GM18907 (cell line): ENCODE data around the gene BLNK.

Experiments
- ATAC-seq: cut with Tn5 transposase; IDR thresholded peaks from one replicate; pipeline ENCODE4 v1.9.1; 2021; ENCODE audit warnings: mild to moderate bottlenecking, moderate library complexity; ENCODE audit not compliant: unreplicated experiment

BLNK gene

GRCh38 chr10:96264938-96265337 lies 6.4 kb downstream of the BLNK start:
- no peak for ATAC-seq

DNA sequence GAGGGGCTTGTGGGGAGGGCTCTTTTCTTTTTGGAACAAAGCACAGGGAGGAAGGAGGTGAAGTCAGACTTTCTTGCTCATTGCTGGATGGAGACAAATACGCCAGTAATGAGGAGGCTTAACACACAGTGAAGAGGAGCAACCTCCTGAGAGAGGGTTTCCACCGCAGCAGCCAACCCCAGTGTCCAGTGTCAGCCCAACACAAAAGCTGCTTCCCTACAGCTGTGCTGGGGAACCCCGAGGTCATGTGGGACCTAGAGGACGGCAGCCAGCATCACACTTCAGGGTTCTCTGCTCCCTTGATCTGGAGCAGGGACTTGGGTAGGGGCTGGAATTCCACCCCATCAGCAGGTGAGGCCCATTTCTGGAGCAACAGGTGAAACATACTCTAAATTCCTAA lies 7.7 kb downstream of the BLNK start:
- ATAC-seq: no peak

DNA sequence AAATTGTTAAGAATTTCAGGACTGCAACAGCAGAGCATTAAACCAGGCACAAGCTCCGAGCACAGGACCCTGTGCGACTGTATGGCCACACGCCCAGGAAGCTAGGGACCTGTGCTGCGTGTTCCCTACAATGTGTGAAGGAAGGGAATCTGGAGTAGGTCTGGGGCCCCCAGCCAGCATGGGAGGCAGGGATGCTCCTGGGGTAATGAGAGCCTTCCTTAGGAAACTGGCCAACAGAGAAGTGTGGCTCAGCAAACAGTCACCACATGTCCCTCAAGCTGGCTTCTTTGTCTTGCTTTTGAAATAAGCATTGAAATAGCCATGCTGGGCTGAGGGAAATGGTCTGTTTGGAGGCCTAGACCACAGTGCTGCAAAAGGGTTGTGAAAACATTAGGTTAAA lies 8.2 kb downstream of the BLNK start:
- ATAC-seq: no peak

- no peak for ATAC-seq
These were observed 9.4 kb downstream of the BLNK start for GRCh38 chr10:96261930-96262329.

DNA sequence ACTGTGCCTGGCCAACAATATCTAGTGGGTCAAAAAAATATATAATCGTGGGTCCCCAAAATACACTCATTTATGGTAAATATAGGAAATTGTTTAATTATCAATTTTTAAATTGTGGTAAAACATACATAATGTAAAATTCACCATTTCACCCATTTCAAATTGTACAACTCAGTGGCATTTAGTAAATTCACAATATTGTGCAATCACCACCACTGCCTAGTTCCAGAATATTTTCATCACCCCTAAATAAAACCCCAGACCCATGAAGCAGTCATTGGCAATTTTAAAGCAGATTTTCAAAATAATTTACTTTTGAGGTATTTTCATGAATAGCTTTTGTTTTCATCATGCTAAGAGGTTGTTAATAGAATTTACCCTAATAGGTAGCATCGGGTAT lies 10.2 kb downstream of the BLNK start:
- ATAC-seq: no peak

GRCh38 chr10:96260014-96260413 lies 11.4 kb downstream of the BLNK start:
- ATAC-seq: no peak

DNA sequence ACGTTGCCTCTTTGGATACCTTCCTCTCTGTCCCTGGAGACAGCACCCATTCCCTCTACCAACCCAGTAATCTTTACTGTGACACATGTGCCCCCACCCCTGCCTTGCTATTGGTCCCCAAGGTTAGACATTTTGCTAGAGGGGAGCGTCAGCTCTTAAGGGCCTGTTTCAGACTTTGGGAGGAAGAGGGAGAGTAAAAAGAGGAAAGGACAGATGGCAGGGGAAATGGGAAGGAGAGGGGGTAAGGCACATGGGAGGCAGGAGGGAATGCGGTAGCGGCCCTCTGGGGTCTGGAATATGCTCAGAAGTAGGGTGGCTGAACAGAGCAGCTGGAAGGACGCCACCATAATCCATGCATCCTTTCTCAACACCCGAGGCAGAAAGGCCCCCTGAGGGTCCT lies 12.2 kb downstream of the BLNK start:
- no peak for ATAC-seq

GRCh38 chr10:96257944-96258343 lies 13.4 kb downstream of the BLNK start:
- ATAC-seq: no peak

DNA sequence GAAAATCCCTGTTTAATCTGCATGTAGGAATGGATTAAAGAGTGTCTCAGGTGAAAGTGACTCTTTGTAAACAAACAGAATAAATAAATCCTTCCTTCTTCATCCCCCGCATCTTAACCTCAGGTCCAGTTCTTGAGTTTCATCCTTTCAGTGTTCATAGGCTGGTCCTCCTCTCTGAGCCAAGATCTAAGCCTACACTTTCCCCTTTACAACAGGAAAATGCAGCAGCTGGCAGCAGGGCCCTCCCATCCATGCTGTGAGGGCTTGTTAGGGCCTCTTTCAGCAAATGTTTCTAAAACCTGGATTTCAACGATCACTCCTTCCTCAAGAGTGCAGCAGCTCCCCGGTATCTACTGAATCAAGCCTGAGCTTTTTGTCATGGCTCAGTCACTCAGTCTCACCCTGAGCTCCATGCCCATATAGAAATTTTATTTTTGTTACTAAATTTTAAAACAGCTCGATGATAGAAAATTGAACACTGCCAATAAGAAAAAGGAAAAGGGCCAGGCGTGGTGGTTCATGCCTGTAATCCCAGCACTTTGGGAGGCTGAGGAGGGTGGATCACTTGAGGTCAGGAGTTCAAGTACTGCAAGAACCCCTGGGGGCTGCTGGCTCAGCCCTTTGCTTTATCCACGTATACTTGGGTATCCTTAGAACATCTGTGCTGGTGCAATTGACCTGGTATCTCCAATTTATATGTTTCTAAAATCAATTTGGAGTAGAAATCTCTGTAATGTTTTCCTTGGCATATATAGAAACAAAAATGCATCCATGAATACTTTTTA lies 15.6 kb downstream of the BLNK start:
- ATAC-seq: no peak

DNA sequence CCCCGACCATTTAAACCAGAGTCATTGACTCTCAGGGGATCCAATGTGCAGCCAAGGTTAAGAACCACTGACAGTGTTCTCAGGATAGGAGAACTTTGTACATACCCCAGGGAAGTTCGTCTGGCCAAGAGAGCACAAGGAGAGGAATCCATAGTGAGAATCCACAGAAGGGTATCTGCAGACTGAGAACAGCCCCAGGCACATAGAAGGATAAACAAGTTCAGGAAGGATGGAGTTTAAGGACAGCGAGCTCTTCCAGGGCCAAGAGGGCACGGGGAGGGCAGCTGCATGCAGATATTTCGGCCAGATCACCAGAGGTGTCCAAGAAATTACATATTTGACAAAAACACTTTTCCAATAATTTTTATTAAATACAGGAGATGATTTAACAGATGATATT lies 16.4 kb downstream of the BLNK start:
- no peak for ATAC-seq

GRCh38 chr10:96252730-96253129 lies 18.6 kb downstream of the BLNK start:
- no peak for ATAC-seq

DNA sequence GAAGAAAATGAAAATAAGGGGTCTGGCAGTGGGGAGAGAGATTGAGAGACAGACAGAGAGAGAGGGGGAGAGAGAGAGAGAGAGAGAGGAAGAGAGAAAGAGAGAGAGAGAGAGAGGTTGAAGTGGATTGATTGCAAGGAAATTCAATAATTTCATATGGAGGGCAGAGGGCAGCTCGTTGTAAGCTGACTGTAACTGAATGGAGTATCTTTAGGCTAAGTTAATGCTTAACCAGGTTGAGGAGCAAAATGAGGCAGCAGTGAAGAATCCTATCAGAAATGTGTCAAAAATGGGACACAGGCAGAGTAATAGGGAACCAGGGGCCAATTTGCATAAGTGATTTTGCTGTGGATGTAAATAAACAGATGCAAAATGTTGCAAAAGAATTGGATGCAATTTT lies 21.0 kb downstream of the BLNK start:
- ATAC-seq: no peak

DNA sequence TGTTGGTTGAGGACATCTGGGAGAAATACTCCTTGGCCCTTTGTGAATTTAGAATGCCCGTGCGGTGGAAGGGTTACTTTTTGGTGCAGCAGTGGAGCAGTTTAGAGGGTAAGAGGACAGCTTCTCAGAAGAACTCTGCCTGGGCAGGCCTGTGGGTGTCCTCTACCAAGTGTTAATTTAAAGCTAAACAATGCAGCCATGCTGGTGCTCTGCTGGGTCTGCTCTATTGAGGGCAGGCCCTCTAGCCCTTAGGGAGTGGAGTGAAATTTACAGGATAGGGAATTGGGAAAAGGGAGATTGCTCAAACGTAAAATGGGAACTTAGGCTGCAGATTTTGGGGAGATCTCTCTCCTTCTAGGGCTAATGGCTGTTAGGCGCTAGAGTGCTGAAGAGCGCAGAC lies 22.1 kb downstream of the BLNK start:
- no peak for ATAC-seq

GRCh38 chr10:96244354-96244753 lies 27.0 kb downstream of the BLNK start:
- ATAC-seq: peak; percentile 98

- no peak for ATAC-seq
These were observed 28.1 kb downstream of the BLNK start for GRCh38 chr10:96243296-96243695.

- ATAC-seq: no peak
These were observed 28.5 kb downstream of the BLNK start for GRCh38 chr10:96242822-96243221.

DNA sequence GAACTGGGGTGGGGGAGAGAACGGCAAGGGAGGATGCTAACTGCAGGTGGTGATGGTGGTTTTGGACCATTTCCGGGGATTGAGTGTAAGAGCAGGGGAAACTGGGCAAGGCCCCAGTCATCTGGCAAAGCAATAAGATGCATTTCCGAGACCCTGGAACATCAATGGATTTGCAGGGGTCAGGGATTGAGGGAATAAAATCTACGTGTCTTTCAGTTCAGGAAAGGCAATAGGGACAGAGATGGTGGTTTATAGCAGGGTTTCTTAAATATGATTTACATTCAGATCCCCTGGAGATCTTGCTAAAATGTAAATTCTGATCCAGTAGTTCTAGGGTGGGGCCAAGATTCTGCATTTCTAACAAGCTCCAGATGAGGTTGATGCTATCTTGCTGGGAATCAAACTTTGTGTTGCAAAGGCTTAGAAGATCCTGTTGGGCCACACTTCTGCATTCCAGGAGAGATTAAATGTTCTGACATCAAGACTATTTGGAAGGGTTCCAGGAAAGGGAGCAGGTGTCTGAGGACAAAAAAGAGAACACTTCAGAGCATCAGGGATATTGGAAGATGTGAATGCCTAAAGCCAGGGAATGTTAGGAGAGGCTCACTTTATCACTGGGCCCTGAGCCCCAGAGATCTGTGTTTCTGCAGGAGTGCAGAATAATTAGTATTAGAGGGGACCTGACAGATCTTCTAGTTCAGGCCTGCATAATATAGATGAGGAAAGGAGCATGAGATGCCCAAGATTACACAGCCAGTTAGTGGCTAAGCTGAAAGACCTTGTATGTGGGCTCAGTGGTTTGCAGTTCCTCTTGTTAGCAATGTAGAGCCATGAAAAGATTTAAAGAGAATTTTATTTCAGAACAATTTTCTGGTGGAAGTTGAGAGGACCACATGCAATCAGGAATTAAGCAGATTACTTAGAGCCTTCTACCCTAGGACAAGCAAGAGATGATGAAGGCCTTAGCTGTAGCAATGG lies 32.4 kb downstream of the BLNK start:
- no peak for ATAC-seq

DNA sequence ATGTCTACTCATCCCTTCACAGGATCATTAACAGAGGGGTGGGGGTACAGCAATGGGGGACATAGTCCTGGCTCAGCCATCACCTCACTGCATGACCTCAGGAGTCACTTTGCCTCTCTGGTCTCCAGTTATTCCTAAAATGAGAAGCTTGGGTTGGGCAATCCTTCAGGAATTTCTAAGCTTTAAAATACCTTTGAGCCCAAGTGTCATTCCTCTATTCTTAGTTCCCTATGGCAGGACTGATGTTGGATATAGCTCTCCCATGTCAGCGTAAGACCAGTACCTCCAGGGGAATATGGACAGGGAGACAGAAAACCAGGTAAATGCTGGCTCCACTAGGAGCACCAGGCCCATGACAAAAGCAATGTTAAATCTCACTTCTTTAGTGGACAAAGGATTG lies 34.5 kb downstream of the BLNK start:
- ATAC-seq: no peak

DNA sequence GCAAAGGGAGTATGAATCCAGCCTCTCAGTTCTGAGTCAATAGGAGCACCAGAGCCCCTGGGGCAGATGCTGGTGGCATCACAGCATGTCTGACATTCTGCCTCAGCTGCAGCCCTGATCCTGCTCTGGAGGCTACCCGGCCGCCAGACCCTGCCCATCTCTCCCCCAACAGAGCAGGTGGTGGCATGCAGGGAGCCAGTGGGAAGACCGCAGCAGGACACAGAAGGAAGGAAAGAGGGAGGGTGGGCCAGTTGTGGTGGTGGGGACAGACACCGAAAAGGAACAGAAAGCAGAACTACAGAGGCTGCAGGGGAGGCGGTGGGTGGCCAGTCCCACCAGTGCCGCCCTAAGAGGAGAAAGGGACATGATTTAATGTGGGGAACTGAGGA lies 35.3 kb downstream of the BLNK start:
- no peak for ATAC-seq

- ATAC-seq: no peak
These were observed 35.9 kb downstream of the BLNK start for GRCh38 chr10:96235326-96236089.

GRCh38 chr10:96233959-96234358 lies 37.4 kb downstream of the BLNK start:
- no peak for ATAC-seq
